Measurements from ENCODE around the gene TMCC1. TPM values are rescaled to one million over a fixed set of nuclear protein-coding genes. Genes with fewer than 3 reads are reported as not detected.

The TMCC1 gene
- total RNA-seq, 1 donor from 2014 or later, result 36.9 TPM

DNA sequence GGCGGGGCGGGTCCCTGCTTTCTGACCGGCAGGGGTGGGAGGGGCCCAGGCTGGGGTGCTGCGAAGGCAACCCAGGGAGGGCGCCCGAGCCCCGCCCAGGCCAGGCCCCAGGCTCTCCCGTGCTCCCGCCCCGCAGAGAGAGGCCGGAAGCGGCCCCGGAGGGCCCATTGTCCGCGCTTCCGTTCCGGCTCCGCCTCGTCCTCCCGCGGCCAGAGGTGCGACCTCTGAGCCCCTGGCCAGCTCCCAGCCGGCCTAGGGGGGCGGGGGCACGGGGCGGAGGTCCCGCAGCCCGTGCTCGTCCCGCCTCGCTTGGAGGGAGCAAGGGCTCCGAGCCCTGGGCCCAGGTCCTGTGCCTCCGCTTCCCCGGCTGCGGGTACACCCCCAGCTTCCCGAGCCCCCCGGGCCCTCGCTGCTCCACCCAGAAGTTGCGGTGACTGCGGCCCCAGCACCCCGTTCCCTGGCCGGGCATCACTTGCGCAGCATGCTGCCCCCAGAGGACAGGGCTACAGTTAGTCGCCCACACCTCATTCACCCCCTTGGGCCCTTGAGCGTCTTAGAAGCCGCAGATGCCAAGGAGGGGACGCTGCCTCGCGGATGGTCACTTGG is 266.7 kb downstream of the TMCC1 start:
- Mint-ChIP-seq H3K27ac (ENCODE audit: unreplicated experiment) (peak overlapping the region; percentile 95), H3K4me3 (peak overlapping the region; percentile 84), H3K9me3 (no peaks in the 10 kb centered on the region), H3K4me1 (peaks cover 55% of the 10 kb centered on the region), H3K36me3 (ENCODE audit: low read depth) (no peaks in the 10 kb centered on the region), H3K27me3 (ENCODE audit: low read depth) (no peaks in the 10 kb centered on the region)
- DNase-seq (ENCODE audit: low read depth, low spot score), result peak; percentile 69
- TF ChIP-seq, protein P1, sequence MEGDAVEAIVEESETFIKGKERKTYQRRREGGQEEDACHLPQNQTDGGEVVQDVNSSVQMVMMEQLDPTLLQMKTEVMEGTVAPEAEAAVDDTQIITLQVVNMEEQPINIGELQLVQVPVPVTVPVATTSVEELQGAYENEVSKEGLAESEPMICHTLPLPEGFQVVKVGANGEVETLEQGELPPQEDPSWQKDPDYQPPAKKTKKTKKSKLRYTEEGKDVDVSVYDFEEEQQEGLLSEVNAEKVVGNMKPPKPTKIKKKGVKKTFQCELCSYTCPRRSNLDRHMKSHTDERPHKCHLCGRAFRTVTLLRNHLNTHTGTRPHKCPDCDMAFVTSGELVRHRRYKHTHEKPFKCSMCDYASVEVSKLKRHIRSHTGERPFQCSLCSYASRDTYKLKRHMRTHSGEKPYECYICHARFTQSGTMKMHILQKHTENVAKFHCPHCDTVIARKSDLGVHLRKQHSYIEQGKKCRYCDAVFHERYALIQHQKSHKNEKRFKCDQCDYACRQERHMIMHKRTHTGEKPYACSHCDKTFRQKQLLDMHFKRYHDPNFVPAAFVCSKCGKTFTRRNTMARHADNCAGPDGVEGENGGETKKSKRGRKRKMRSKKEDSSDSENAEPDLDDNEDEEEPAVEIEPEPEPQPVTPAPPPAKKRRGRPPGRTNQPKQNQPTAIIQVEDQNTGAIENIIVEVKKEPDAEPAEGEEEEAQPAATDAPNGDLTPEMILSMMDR (conservative IDR thresholded peaks at IDR 0.05), result no peak

- H3K4me3 Mint-ChIP-seq, result peak overlapping the region; percentile 67
Measured at GRCh38 chr3:129625072-129625874, 268.2 kb downstream of the TMCC1 start.

GRCh38 chr3:129624347-129625071 is 269.0 kb downstream of the TMCC1 start:
- no peak for DNase-seq (ENCODE audit: low read depth, low spot score)
- H3K9me3 Mint-ChIP-seq, result no peaks in the 10 kb centered on the region
- no peaks in the 10 kb centered on the region for H3K27me3 Mint-ChIP-seq (ENCODE audit: low read depth)
- H3K36me3 Mint-ChIP-seq (ENCODE audit: low read depth), result no peaks in the 10 kb centered on the region
- TF ChIP-seq, protein P1 (conservative IDR thresholded peaks at IDR 0.05), result no peak
- H3K27ac Mint-ChIP-seq (ENCODE audit: unreplicated experiment), result peak overlapping the region; percentile 92
- H3K4me3 Mint-ChIP-seq, result no peak overlapping the region
- H3K4me1 Mint-ChIP-seq, result peaks cover 62% of the 10 kb centered on the region

More at GRCh38 chr3:129625072-129625874, 268.2 kb downstream of the TMCC1 start:
- DNase-seq (ENCODE audit: low read depth, low spot score), result no peak
- Mint-ChIP-seq H3K27ac (ENCODE audit: unreplicated experiment) (peak overlapping the region; percentile 75), H3K36me3 (ENCODE audit: low read depth) (no peaks in the 10 kb centered on the region), H3K27me3 (ENCODE audit: low read depth) (no peaks in the 10 kb centered on the region), H3K9me3 (no peaks in the 10 kb centered on the region), H3K4me1 (peaks cover 62% of the 10 kb centered on the region)
- TF ChIP-seq, protein P1 (conservative IDR thresholded peaks at IDR 0.05), result no peak

GRCh38 chr3:129623447-129624118 is 269.9 kb downstream of the TMCC1 start:
- Mint-ChIP-seq H3K27ac (ENCODE audit: unreplicated experiment) (peak overlapping the region; percentile 68), H3K4me3 (no peak overlapping the region), H3K4me1 (peaks cover 65% of the 10 kb centered on the region), H3K27me3 (ENCODE audit: low read depth) (no peaks in the 10 kb centered on the region), H3K9me3 (no peaks in the 10 kb centered on the region), H3K36me3 (ENCODE audit: low read depth) (no peaks in the 10 kb centered on the region)
- TF ChIP-seq, protein P1 (conservative IDR thresholded peaks at IDR 0.05), result no peak
- no peak for DNase-seq (ENCODE audit: low read depth, low spot score)

GRCh38 chr3:129622933-129623332 is 270.6 kb downstream of the TMCC1 start:
- H3K9me3 Mint-ChIP-seq, result no peaks in the 10 kb centered on the region
- no peak for DNase-seq (ENCODE audit: low read depth, low spot score)
- no peak overlapping the region for H3K27ac Mint-ChIP-seq (ENCODE audit: unreplicated experiment)
- H3K4me1 Mint-ChIP-seq, result peaks cover 64% of the 10 kb centered on the region
- H3K4me3 Mint-ChIP-seq, result no peak overlapping the region
- TF ChIP-seq, protein P1 (conservative IDR thresholded peaks at IDR 0.05), result no peak
- H3K36me3 Mint-ChIP-seq (ENCODE audit: low read depth), result no peaks in the 10 kb centered on the region
- no peaks in the 10 kb centered on the region for H3K27me3 Mint-ChIP-seq (ENCODE audit: low read depth)

All from neural crest cell (in vitro differentiated cells).